Smooth muscle cell of the coronary artery (primary cell): ENCODE measurements around the gene BCL11A. TPM values are rescaled to one million over a fixed set of nuclear protein-coding genes. Genes with fewer than 3 reads are reported as not detected.

Source experiments
- total RNA-seq: library from RNA; depleted of rRNA; stranded (reverse); fragments of >200 nt; gene quantifications from 2 replicates; pipeline ENCODE4 v1.2.3, GENCODE V29; 2014; ENCODE audit warnings: low replicate concordance

Gene BCL11A
- total RNA-seq = 0.08 and 0.12 TPM in 2 replicates

GRCh38 chr2:60553495-60554073 is at the start of gene BCL11A:
BCL11A (minus strand) TSS chr2:60553654; CDS start chr2:60553270, 384 bp downstream.

Other genes with a start within 250 kb of the BCL11A start
- 5.3 and 7.7 TPM in 2 replicates for gene PAPOLG, start 202.6 kb upstream of the BCL11A start, total RNA-seq